ENCODE measurements around the gene MED17.

The MED17 gene

DNA sequence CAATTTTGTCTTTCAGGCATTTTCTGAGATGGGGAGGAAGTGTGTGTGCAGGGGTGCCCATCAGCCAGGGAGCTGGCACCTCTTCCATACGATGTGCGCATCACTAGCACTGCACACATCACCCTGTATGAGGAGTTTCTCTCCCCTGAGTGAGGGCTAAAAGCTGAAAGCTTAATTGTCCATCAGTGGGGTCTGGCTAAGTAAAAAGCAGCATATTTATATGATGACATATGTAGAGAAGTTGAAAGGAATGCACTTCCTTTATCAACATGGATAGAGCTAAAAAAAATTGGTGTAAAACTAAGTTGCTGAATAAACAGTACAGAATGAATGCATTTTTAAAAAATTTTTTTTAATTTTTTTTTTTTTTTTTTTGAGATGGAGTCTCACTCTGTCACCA lies 62.3 kb downstream of the MED17 start:
- no CpG with 5 or more reads among the region's 2 CpGs for WGBS (ENCODE audit: insufficient coverage)
- H3K36me3 ChIP-seq (ENCODE audit: control insufficient read depth in 4 of 4, insufficient read depth in 4 of 4, low read length in 3 of 4), result no peaks in the 10 kb centered on the region
- no peak overlapping the region for H3K27ac ChIP-seq (ENCODE audit: insufficient read depth in 1 of 2, low read depth in 1 of 2, low read length in 2 of 2, poor library complexity in 1 of 2, severe bottlenecking in 2 of 2)
- no peaks in the 10 kb centered on the region for H3K9me3 ChIP-seq (ENCODE audit: control extremely low read depth in 1 of 5, control insufficient read depth in 4 of 5, insufficient read depth in 2 of 5, low read depth in 1 of 5, low read length in 4 of 5)
- H3K4me1 ChIP-seq (ENCODE audit: control extremely low read depth in 1 of 4, control insufficient read depth in 4 of 4, insufficient read depth in 4 of 4, low read length in 3 of 4), result peaks cover 0 to 9% (median 5%) of the 10 kb centered on the region in 4 experiments
- H3K27me3 ChIP-seq (replicated peaks in 2 of 5; ENCODE audit: control insufficient read depth in 4 of 5, insufficient read depth in 5 of 5, low read length in 4 of 5), result peaks cover 0 to 9% (median 0%) of the 10 kb centered on the region in 5 experiments
- CTCF ChIA-PET, result no interaction called here
- H3K4me3 ChIP-seq (ENCODE audit: control insufficient read depth in 1 of 7, extremely low read depth in 1 of 7, insufficient read depth in 4 of 7, low read depth in 2 of 7, low read length in 6 of 7), result no peak overlapping the region
- no peak for DNase-seq
- POLR2A ChIA-PET, result no interaction called here

GRCh38 chr11:93849201-93849600 lies 65.1 kb downstream of the MED17 start:
- no peak for DNase-seq

GRCh38 chr11:93849751-93850593 lies 65.9 kb downstream of the MED17 start:
- peaks cover 0 to 9% (median 5%) of the 10 kb centered on the region in 4 experiments for H3K4me1 ChIP-seq (ENCODE audit: control extremely low read depth in 1 of 4, control insufficient read depth in 4 of 4, insufficient read depth in 4 of 4, low read length in 3 of 4)
- WGBS (ENCODE audit: insufficient coverage), result 16% methylated on average over 46 of the region's 67 CpGs
- H3K4me3 ChIP-seq (ENCODE audit: control insufficient read depth in 1 of 7, extremely low read depth in 1 of 7, insufficient read depth in 4 of 7, low read depth in 2 of 7, low read length in 6 of 7), result peak overlapping the region in 5 of 7 experiments; percentile 42 to 70 (median 57)
- H3K9me3 ChIP-seq (ENCODE audit: control extremely low read depth in 1 of 5, control insufficient read depth in 4 of 5, insufficient read depth in 2 of 5, low read depth in 1 of 5, low read length in 4 of 5), result peaks cover 0 to 4% (median 0%) of the 10 kb centered on the region in 5 experiments
- ChIA-PET CTCF (interaction anchor here (1.1 kb wide), 1 partner anchor 41 kb away, joined by 3 read pairs; no protein-coding TSS in a partner anchor), POLR2A (interaction anchor here (0.6 kb wide), 2 partner anchors 108 to 791 kb away, joined by 4 to 6 read pairs; partner anchors contain the start of gene C11orf54)
- H3K27ac ChIP-seq (ENCODE audit: insufficient read depth in 1 of 2, low read depth in 1 of 2, low read length in 2 of 2, poor library complexity in 1 of 2, severe bottlenecking in 2 of 2), result no peak overlapping the region
- peaks cover 0 to 12% (median 0%) of the 10 kb centered on the region in 5 experiments for H3K27me3 ChIP-seq (replicated peaks in 2 of 5; ENCODE audit: control insufficient read depth in 4 of 5, insufficient read depth in 5 of 5, low read length in 4 of 5)
- no peaks in the 10 kb centered on the region for H3K36me3 ChIP-seq (ENCODE audit: control insufficient read depth in 4 of 4, insufficient read depth in 4 of 4, low read length in 3 of 4)
- DNase-seq, result peak in 2 of 3 donors; percentile 37 to 61

More at GRCh38 chr11:93849201-93849600, 65.1 kb downstream of the MED17 start:
- 92% methylated on average over 5 of the region's 5 CpGs for WGBS (ENCODE audit: insufficient coverage)
- Histone ChIP-seq H3K27me3 (replicated peaks in 2 of 5; ENCODE audit: control insufficient read depth in 4 of 5, insufficient read depth in 5 of 5, low read length in 4 of 5) (peaks cover 0 to 12% (median 0%) of the 10 kb centered on the region in 5 experiments), H3K4me1 (ENCODE audit: control extremely low read depth in 1 of 4, control insufficient read depth in 4 of 4, insufficient read depth in 4 of 4, low read length in 3 of 4) (peaks cover 0 to 9% (median 5%) of the 10 kb centered on the region in 4 experiments), H3K36me3 (ENCODE audit: control insufficient read depth in 4 of 4, insufficient read depth in 4 of 4, low read length in 3 of 4) (no peaks in the 10 kb centered on the region), H3K4me3 (ENCODE audit: control insufficient read depth in 1 of 7, extremely low read depth in 1 of 7, insufficient read depth in 4 of 7, low read depth in 2 of 7, low read length in 6 of 7) (no peak overlapping the region), H3K9me3 (ENCODE audit: control extremely low read depth in 1 of 5, control insufficient read depth in 4 of 5, insufficient read depth in 2 of 5, low read depth in 1 of 5, low read length in 4 of 5) (peaks cover 0 to 4% (median 0%) of the 10 kb centered on the region in 5 experiments), H3K27ac (ENCODE audit: insufficient read depth in 1 of 2, low read depth in 1 of 2, low read length in 2 of 2, poor library complexity in 1 of 2, severe bottlenecking in 2 of 2) (no peak overlapping the region)
- ChIA-PET CTCF (no interaction called here), POLR2A (no interaction called here)

DNA sequence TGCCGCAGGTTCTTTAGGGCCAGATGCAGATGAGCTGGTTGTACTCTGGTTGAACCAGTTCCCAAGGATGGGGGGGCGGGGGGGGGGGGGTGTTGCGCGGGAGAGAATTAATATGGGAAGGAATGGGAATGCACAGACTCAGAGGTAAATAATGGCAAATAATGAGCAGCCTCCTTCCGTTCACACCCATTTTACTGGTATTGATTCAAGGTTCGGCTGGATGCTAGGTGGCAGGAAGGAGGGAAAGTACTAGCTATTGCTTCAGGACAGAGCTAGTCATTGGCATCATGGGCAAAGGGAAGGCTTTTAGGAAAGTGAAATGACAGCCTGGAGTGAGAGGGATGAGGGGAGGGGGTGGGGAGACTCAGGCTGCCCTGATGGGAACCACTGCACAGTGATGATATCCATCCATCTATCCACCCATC lies 66.5 kb downstream of the MED17 start, which contains the start of gene VSTM5:
Gene VSTM5, minus strand, starts transcription at position 25 of the 425 bp plus-strand sequence. CDS start 116 bp downstream, outside the sequence.
- 79% methylated on average over 2 of the region's 6 CpGs for WGBS (ENCODE audit: insufficient coverage)
- Histone ChIP-seq H3K4me3 (ENCODE audit: control insufficient read depth in 1 of 7, extremely low read depth in 1 of 7, insufficient read depth in 4 of 7, low read depth in 2 of 7, low read length in 6 of 7) (peak within 1 kb of the TSS in 5 of 7 experiments; percentile 42 to 70 (median 57)), H3K36me3 (ENCODE audit: control insufficient read depth in 4 of 4, insufficient read depth in 4 of 4, low read length in 3 of 4) (no peaks in the 10 kb centered on the region), H3K27ac (ENCODE audit: insufficient read depth in 1 of 2, low read depth in 1 of 2, low read length in 2 of 2, poor library complexity in 1 of 2, severe bottlenecking in 2 of 2) (no peak within 1 kb of the TSS), H3K4me1 (ENCODE audit: control extremely low read depth in 1 of 4, control insufficient read depth in 4 of 4, insufficient read depth in 4 of 4, low read length in 3 of 4) (peaks cover 0 to 9% (median 5%) of the 10 kb centered on the region in 4 experiments), H3K27me3 (replicated peaks in 2 of 5; ENCODE audit: control insufficient read depth in 4 of 5, insufficient read depth in 5 of 5, low read length in 4 of 5) (peaks cover 0 to 12% (median 0%) of the 10 kb centered on the region in 5 experiments), H3K9me3 (ENCODE audit: control extremely low read depth in 1 of 5, control insufficient read depth in 4 of 5, insufficient read depth in 2 of 5, low read depth in 1 of 5, low read length in 4 of 5) (peaks cover 0 to 4% (median 0%) of the 10 kb centered on the region in 5 experiments)
- ChIA-PET CTCF (interaction anchor here (1.1 kb wide), 1 partner anchor 40 kb away, joined by 3 read pairs; no protein-coding TSS in a partner anchor), POLR2A (interaction anchor here (0.6 kb wide), 1 partner anchor 109 kb away, joined by 4 read pairs; the partner anchor contains the start of gene C11orf54)
- DNase-seq, result no peak

GRCh38 chr11:93852242-93852641 lies 68.2 kb downstream of the MED17 start:
- WGBS (ENCODE audit: insufficient coverage), result 100% methylated on average over 5 of the region's 5 CpGs
- ChIA-PET CTCF (no interaction called here), POLR2A (no interaction called here)
- Histone ChIP-seq H3K36me3 (ENCODE audit: control insufficient read depth in 4 of 4, insufficient read depth in 4 of 4, low read length in 3 of 4) (no peaks in the 10 kb centered on the region), H3K27me3 (replicated peaks in 2 of 5; ENCODE audit: control insufficient read depth in 4 of 5, insufficient read depth in 5 of 5, low read length in 4 of 5) (peaks cover 0 to 9% (median 0%) of the 10 kb centered on the region in 5 experiments), H3K9me3 (ENCODE audit: control extremely low read depth in 1 of 5, control insufficient read depth in 4 of 5, insufficient read depth in 2 of 5, low read depth in 1 of 5, low read length in 4 of 5) (peaks cover 0 to 4% (median 0%) of the 10 kb centered on the region in 5 experiments), H3K4me1 (ENCODE audit: control extremely low read depth in 1 of 4, control insufficient read depth in 4 of 4, insufficient read depth in 4 of 4, low read length in 3 of 4) (peaks cover 0 to 9% (median 5%) of the 10 kb centered on the region in 4 experiments), H3K27ac (ENCODE audit: insufficient read depth in 1 of 2, low read depth in 1 of 2, low read length in 2 of 2, poor library complexity in 1 of 2, severe bottlenecking in 2 of 2) (no peak overlapping the region), H3K4me3 (ENCODE audit: control insufficient read depth in 1 of 7, extremely low read depth in 1 of 7, insufficient read depth in 4 of 7, low read depth in 2 of 7, low read length in 6 of 7) (no peak overlapping the region)
- DNase-seq, result no peak

- CTCF ChIA-PET, result no interaction called here
- H3K27ac ChIP-seq (ENCODE audit: insufficient read depth in 1 of 2, low read depth in 1 of 2, low read length in 2 of 2, poor library complexity in 1 of 2, severe bottlenecking in 2 of 2), result no peak overlapping the region
Observed at GRCh38 chr11:93857413-93858120, 73.5 kb downstream of the MED17 start.

More at GRCh38 chr11:93857413-93858120, 73.5 kb downstream of the MED17 start:
- Histone ChIP-seq H3K4me3 (ENCODE audit: control insufficient read depth in 1 of 7, extremely low read depth in 1 of 7, insufficient read depth in 4 of 7, low read depth in 2 of 7, low read length in 6 of 7) (no peak overlapping the region), H3K9me3 (ENCODE audit: control extremely low read depth in 1 of 5, control insufficient read depth in 4 of 5, insufficient read depth in 2 of 5, low read depth in 1 of 5, low read length in 4 of 5) (peaks cover 0 to 4% (median 0%) of the 10 kb centered on the region in 5 experiments), H3K36me3 (ENCODE audit: control insufficient read depth in 4 of 4, insufficient read depth in 4 of 4, low read length in 3 of 4) (no peaks in the 10 kb centered on the region), H3K4me1 (ENCODE audit: control extremely low read depth in 1 of 4, control insufficient read depth in 4 of 4, insufficient read depth in 4 of 4, low read length in 3 of 4) (no peaks in the 10 kb centered on the region), H3K27me3 (replicated peaks in 2 of 5; ENCODE audit: control insufficient read depth in 4 of 5, insufficient read depth in 5 of 5, low read length in 4 of 5) (peaks cover 0 to 2% (median 0%) of the 10 kb centered on the region in 5 experiments)
- POLR2A ChIA-PET, result no interaction called here
- DNase-seq, result no peak
- WGBS (ENCODE audit: insufficient coverage), result 100% methylated on average over 2 of the region's 3 CpGs
